OCI-LY3 (cell line): ENCODE results near the gene HOXA9.

Experiments
- H2AFZ ChIP-seq: fragments of 200-600, 300-600 bp; shearing (Covaris generic); 2 replicates; pipeline ENCODE4 v1.6.0; 2014; ENCODE audit warnings: antibody characterized with exemption, low read depth, low read length
- H3K27ac ChIP-seq: fragments of 200-600, 300-600 bp; sonication (generic); 2 replicates; pipeline ENCODE4 v1.5.1; 2014; ENCODE audit warnings: mild to moderate bottlenecking, low read length, moderate library complexity, mixed read lengths
- H3K27me3 ChIP-seq: fragments of 200-600, 300-600 bp; sonication (generic); 2 replicates; pipeline ENCODE4 v1.6.1; 2014; ENCODE audit warnings: low read depth, low read length, mixed read lengths
- H3K36me3 ChIP-seq: fragments of 200-600, 300-600 bp; sonication (generic); replicated peaks from 2 replicates; pipeline ENCODE3; 2014; ENCODE audit warnings: low read depth, low read length, mixed read lengths
- H3K4me1 ChIP-seq: fragments of 300-600, 200-600 bp; sonication (generic); 2 replicates; pipeline ENCODE4 v1.6.1; 2014; ENCODE audit warnings: low read length, mixed read lengths
- H3K4me2 ChIP-seq: fragments of 200-600, 300-600 bp; sonication (generic); 2 replicates; pipeline ENCODE4 v1.6.1; 2014; ENCODE audit warnings: low read length, mixed read lengths
- H3K4me3 ChIP-seq: fragments of 300-600, 200-600 bp; sonication (generic); 2 replicates; pipeline ENCODE4 v1.5.1; 2014; ENCODE audit warnings: antibody characterized with exemption, mild to moderate bottlenecking, low read length, moderate library complexity
- H3K79me2 ChIP-seq: fragments of 300-600, 200-600 bp; shearing (Covaris generic); 2 replicates; pipeline ENCODE4 v1.6.1; 2014; ENCODE audit warnings: mild to moderate bottlenecking, low read length, mixed read lengths
- H3K9ac ChIP-seq: fragments of 300-600, 200-600 bp; shearing (Covaris generic); 2 replicates; pipeline ENCODE4 v1.6.0; 2014; ENCODE audit warnings: mild to moderate bottlenecking, low read length, moderate library complexity
- H3K9me3 ChIP-seq: fragments of 200-600, 300-600 bp; shearing (Covaris generic); 2 replicates; pipeline ENCODE4 v1.6.1; 2014; ENCODE audit warnings: low read length, mixed read lengths; ENCODE audit not compliant: insufficient read depth
- H4K20me1 ChIP-seq: fragments of 200-600, 300-600 bp; sonication (generic); 2 replicates; pipeline ENCODE4 v1.6.1; 2016; ENCODE audit warnings: low read length, mixed read lengths; ENCODE audit not compliant: insufficient read depth
- CTCF ChIP-seq: fragments of 200-600, 300-600 bp; sonication (generic); IDR thresholded peaks from 2 replicates; pipeline ENCODE4 v1.5.1; 2014; ENCODE audit warnings: antibody characterized with exemption, low read length, low read depth
- EZH2phosphoT487 ChIP-seq: fragments of 200-600 bp; shearing (Covaris generic); IDR thresholded peaks from 2 replicates; pipeline ENCODE4 v1.6.1; 2018; ENCODE audit warnings: antibody characterized with exemption, mixed run types, low read depth

The HOXA9 gene

GRCh38 chr7:27113991-27114769 is 51.2 kb downstream of the HOXA9 start:
- H2AFZ ChIP-seq = no peak overlapping the region
- H3K27ac ChIP-seq = no peak overlapping the region
- no peaks in the 10 kb centered on the region for H3K27me3 ChIP-seq
- no peak overlapping the region for H3K4me3 ChIP-seq
- no peaks in the 10 kb centered on the region for H3K79me2 ChIP-seq
- no peaks in the 10 kb centered on the region for H3K4me1 ChIP-seq
- H4K20me1 ChIP-seq = no peaks in the 10 kb centered on the region
- H3K4me2 ChIP-seq = no peak overlapping the region
- no peak for TF ChIP-seq CTCF
- no peak overlapping the region for H3K9ac ChIP-seq
- H3K36me3 ChIP-seq = no peaks in the 10 kb centered on the region
- H3K9me3 ChIP-seq = no peaks in the 10 kb centered on the region

GRCh38 chr7:27112955-27113949 is 52.1 kb downstream of the HOXA9 start:
- no peaks in the 10 kb centered on the region for H3K27me3 ChIP-seq
- H3K4me2 ChIP-seq = no peak overlapping the region
- H3K4me3 ChIP-seq = no peak overlapping the region

More at GRCh38 chr7:27112955-27113949, 52.1 kb downstream of the HOXA9 start:
- Histone ChIP-seq H2AFZ (no peak overlapping the region), H3K9me3 (no peaks in the 10 kb centered on the region), H4K20me1 (no peaks in the 10 kb centered on the region), H3K79me2 (no peaks in the 10 kb centered on the region), H3K4me1 (no peaks in the 10 kb centered on the region), H3K27ac (no peak overlapping the region), H3K9ac (no peak overlapping the region), H3K36me3 (no peaks in the 10 kb centered on the region)
- TF ChIP-seq CTCF = no peak
- TF ChIP-seq EZH2phosphoT487 = no peak
